22Rv1 (cell line): ENCODE measurements around the gene ATG7.
"Not testable (repeated sequence)": the region's sequence is repeated elsewhere in the genome, so short reads cannot be mapped to it uniquely, and the experiment has no call there.

Source experiments
- H3K27ac ChIP-seq: fragments of 450-650 bp; 2 replicates; pipeline ENCODE4 v1.5.1; 2017
- ZFX ChIP-seq: fragments of 450-650 bp; IDR thresholded peaks from 2 replicates; pipeline ENCODE4 v1.6.1; 2017; ENCODE audit warnings: antibody characterized with exemption, borderline replicate concordance
- TF ChIP-seq, protein P1 (sequence below): fragments of 450-650 bp; IDR thresholded peaks from 2 replicates; pipeline ENCODE4 v1.5.1; 2017; ENCODE audit warnings: mild to moderate bottlenecking

The ATG7 gene

DNA sequence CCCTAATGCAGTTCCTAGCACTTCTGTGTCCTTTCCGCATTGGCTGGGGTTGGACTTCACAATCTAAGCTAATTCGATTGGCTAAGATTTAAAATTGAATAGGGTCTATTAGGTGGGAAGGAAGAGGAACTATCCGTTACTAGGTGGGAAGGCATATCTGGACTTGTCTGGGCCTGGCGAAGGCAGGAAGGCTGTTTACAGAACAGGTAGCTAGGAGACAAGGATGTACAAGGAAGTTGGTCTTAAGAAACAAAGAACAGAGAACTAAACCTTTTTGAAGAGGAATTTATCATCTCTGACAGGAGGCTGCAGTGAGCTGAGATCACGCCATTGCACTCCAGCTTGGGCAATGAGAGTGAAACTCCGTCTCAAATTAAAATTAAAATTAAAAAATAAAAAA is 17.3 kb upstream of the ATG7 start:
- no peak overlapping the region for H3K27ac ChIP-seq
- TF ChIP-seq ZFX: no peak
- TF ChIP-seq, protein P1, sequence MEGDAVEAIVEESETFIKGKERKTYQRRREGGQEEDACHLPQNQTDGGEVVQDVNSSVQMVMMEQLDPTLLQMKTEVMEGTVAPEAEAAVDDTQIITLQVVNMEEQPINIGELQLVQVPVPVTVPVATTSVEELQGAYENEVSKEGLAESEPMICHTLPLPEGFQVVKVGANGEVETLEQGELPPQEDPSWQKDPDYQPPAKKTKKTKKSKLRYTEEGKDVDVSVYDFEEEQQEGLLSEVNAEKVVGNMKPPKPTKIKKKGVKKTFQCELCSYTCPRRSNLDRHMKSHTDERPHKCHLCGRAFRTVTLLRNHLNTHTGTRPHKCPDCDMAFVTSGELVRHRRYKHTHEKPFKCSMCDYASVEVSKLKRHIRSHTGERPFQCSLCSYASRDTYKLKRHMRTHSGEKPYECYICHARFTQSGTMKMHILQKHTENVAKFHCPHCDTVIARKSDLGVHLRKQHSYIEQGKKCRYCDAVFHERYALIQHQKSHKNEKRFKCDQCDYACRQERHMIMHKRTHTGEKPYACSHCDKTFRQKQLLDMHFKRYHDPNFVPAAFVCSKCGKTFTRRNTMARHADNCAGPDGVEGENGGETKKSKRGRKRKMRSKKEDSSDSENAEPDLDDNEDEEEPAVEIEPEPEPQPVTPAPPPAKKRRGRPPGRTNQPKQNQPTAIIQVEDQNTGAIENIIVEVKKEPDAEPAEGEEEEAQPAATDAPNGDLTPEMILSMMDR: no peak

DNA sequence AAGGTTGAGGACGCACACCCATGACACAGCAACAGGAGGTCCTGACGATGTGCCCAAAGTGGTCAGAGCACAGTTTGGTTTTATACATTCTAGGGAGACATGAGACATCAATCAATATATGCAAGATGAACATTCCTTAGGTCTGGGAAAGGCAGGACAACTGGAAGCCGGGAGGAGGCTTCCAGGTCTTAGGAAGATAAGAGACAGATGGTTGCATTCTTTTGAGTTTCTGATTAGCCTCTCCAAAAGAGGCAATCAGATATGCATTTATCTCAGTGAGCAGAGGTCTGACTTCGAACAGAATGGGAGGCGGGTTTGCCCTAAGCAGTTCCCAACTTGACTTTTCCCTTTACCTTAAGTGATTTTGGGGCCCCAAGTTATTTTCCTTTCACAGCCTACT is 16.7 kb upstream of the ATG7 start:
- H3K27ac ChIP-seq: not testable (repeated sequence)

DNA sequence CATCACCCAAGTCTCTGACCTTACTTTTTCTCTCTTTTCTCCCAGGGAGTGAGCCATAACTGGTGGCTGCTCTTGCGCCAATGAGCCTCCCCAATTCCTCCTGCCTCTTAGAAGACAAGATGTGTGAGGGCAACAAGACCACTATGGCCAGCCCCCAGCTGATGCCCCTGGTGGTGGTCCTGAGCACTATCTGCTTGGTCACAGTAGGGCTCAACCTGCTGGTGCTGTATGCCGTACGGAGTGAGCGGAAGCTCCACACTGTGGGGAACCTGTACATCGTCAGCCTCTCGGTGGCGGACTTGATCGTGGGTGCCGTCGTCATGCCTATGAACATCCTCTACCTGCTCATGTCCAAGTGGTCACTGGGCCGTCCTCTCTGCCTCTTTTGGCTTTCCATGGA is 13.2 kb upstream of the ATG7 start:
- TF ChIP-seq ZFX: no peak
- TF ChIP-seq, protein P1: no peak
- H3K27ac ChIP-seq: no peak overlapping the region

DNA sequence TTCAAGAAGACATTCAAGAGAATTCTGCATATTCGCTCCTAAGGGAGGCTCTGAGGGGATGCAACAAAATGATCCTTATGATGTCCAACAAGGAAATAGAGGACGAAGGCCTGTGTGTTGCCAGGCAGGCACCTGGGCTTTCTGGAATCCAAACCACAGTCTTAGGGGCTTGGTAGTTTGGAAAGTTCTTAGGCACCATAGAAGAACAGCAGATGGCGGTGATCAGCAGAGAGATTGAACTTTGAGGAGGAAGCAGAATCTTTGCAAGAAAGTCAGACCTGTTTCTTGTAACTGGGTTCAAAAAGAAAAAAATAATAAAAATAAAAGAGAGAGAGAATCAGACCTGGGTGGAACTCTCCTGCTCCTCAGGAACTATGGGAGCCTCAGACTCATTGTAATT is 11.7 kb upstream of the ATG7 start:
- TF ChIP-seq, protein P1: no peak
- no peak for TF ChIP-seq ZFX
- no peak overlapping the region for H3K27ac ChIP-seq

DNA sequence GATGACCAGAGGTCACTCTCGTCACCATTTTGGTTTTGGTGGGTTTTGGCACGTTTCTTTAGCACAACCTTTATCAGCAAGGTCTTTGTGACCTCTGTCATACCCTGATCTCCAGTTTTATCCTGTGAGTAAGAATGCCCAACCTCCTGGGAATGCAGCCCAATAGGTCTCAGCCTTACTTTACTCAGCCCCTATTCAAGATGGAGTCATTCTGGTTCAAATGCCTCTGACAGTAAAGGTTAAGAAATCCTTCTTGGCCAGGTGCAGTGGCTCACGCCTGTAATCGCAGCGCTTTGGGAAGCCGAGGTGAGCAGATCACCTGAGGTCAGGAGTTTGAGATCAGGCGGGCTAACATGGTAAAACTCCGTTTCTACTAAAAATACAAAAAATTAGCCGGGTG is 3.2 kb upstream of the ATG7 start:
- H3K27ac ChIP-seq: no peak overlapping the region
- TF ChIP-seq, protein P1: no peak
- TF ChIP-seq ZFX: no peak

DNA sequence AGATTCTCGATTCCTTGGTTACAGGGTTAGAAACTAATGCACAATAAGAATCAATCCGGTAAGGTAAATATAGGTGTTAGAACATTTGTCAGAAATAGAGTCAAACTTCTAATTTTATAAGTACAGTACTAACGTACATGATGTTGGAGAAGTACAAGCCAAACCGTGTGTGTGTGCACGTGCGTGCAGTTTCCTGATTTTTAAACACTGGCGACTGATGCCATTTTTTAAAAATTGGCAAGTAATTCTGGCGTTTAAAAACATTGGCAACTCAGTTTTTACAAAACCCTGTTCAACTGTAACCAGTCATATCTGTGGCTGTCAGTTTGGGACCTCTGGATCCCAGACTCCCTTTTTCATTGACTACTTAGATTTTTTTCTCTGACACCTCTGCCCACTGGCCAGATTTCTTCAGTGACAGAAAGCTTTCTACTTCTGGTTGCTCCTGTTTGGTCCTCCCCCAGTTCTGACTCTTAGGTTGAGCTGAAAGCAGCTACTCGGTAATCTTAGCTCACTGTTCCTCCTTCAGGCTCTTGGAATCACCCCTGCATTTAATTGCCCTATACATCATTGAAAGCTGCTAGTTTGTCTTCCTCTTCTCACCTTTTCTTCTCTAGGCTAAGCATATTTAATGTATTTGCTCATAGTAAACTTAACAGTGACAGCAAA is 843 bp downstream of the ATG7 start:
- H3K27ac ChIP-seq: peak overlapping the region; percentile 46; the same call in 1 of the 2 replicates
- TF ChIP-seq ZFX: no peak
- TF ChIP-seq, protein P1: no peak

DNA sequence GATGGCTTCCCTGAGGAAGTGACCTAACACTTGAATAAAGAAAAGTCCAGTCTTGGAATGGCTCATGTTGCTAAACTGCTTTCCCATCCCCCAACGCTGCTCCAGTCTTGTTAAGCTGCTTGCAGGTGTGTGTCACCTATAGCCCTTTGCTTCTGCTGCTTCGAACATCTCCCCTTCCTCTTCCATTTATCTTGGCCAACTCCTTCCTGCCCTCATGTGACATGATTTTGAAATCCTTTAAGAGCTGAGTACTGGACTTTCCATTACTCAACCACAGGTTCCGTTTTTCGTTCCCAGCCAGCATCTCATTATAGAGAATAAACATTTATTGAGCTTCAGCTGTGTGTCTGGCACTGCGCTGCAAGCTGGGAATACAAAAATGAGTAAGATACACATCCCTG is 1.7 kb downstream of the ATG7 start:
- TF ChIP-seq, protein P1: no peak
- no peak for TF ChIP-seq ZFX
- no peak overlapping the region for H3K27ac ChIP-seq
